WTC11 (cell line): ENCODE measurements around the gene SYNPO. TPM values are rescaled to one million over a fixed set of nuclear protein-coding genes. Genes with fewer than 3 reads are reported as not detected.

Source experiments
- ATAC-seq: fragments of 200-7000 bp; cut with Tn5 transposase; 2 replicates; pipeline ENCODE4 v1.10.0; 2021; ENCODE audit warnings: mild to moderate bottlenecking, moderate library complexity
- CTCF ChIA-PET: fragments of 300-600 bp; sonication (Branson Sonifier 250); formaldehyde crosslinking; loops from one replicate; lab custom pipeline; 2021; ENCODE audit warnings: antibody characterized with exemption; lab: Charles Lee
- POLR2A ChIA-PET: fragments of 350-600 bp; sonication (Branson Sonifier 250); formaldehyde crosslinking; loops from one replicate; lab custom pipeline; 2021; ENCODE audit warnings: antibody characterized with exemption; lab: Charles Lee
- DNase-seq: peaks from one replicate; pipeline ENCODE4 v3.0.0; 2021; ENCODE audit warnings: low spot score
- H3K27ac Mint-ChIP-seq: 2 replicates; pipeline ENCODE4 v1.8.0; 2021; ENCODE audit warnings: mixed read lengths
- H3K27me3 Mint-ChIP-seq: 2 replicates; pipeline ENCODE4 v1.8.0; 2021; ENCODE audit warnings: low read depth, mild to moderate bottlenecking, moderate library complexity, mixed read lengths
- H3K36me3 Mint-ChIP-seq: 2 replicates; pipeline ENCODE4 v1.8.0; 2021; ENCODE audit warnings: mixed read lengths
- H3K4me1 Mint-ChIP-seq: 2 replicates; pipeline ENCODE4 v1.8.0; 2022; ENCODE audit warnings: mixed read lengths
- H3K4me3 Mint-ChIP-seq: 2 replicates; pipeline ENCODE4 v1.8.0; 2021; ENCODE audit warnings: mild to moderate bottlenecking, moderate library complexity, mixed read lengths
- H3K9me3 Mint-ChIP-seq: 2 replicates; pipeline ENCODE4 v1.8.0; 2021; ENCODE audit warnings: mixed read lengths
- E2F1 ChIP-seq: sonication (generic); formaldehyde crosslinking; IDR thresholded peaks from 2 replicates; pipeline ENCODE4 v1.8.0; 2022; ENCODE audit warnings: mild to moderate bottlenecking, missing genetic modification reagents
- ELF4 ChIP-seq: sonication (generic); formaldehyde crosslinking; IDR thresholded peaks from 2 replicates; pipeline ENCODE4 v1.8.1; 2022; ENCODE audit warnings: low read depth, mild to moderate bottlenecking, moderate library complexity, missing genetic modification reagents
- JAZF1 ChIP-seq: fragments of 250-450 bp; sonication (Bioruptor Pico); IDR thresholded peaks from 2 replicates; pipeline ENCODE4 v1.9.0; 2021; ENCODE audit warnings: moderate library complexity, mild to moderate bottlenecking, inconsistent platforms
- PRDM15 ChIP-seq: sonication (generic); formaldehyde crosslinking; IDR thresholded peaks from 2 replicates; pipeline ENCODE4 v1.8.0; 2022; ENCODE audit warnings: missing genetic modification reagents
- PREB ChIP-seq: sonication (generic); formaldehyde crosslinking; IDR thresholded peaks from 2 replicates; pipeline ENCODE4 v1.8.1; 2022; ENCODE audit warnings: mild to moderate bottlenecking, missing genetic modification reagents, moderate library complexity, borderline replicate concordance
- SMAD4 ChIP-seq: sonication (generic); formaldehyde crosslinking; IDR thresholded peaks from 2 replicates; pipeline ENCODE4 v1.8.0; 2022; ENCODE audit warnings: mild to moderate bottlenecking, missing genetic modification reagents
- SP1 ChIP-seq: sonication (generic); formaldehyde crosslinking; conservative IDR thresholded peaks from 2 replicates; pipeline ENCODE4 v1.8.1; 2022; ENCODE audit warnings: missing genetic modification reagents
- STAT6 ChIP-seq: sonication (generic); formaldehyde crosslinking; conservative IDR thresholded peaks from 2 replicates; pipeline ENCODE4 v1.8.1; 2023; ENCODE audit warnings: mild to moderate bottlenecking, low read depth, missing genetic modification reagents, moderate library complexity
- TEAD4 ChIP-seq: sonication (generic); formaldehyde crosslinking; IDR thresholded peaks from 2 replicates; pipeline ENCODE4 v1.8.0; 2022; ENCODE audit warnings: mild to moderate bottlenecking, missing genetic modification reagents
- ZNF263 ChIP-seq: sonication (generic); formaldehyde crosslinking; IDR thresholded peaks from 2 replicates; pipeline ENCODE4 v1.8.1; 2022; ENCODE audit warnings: low read depth, mild to moderate bottlenecking, moderate library complexity, missing genetic modification reagents
- ZNF396 ChIP-seq: fragments of 250-450 bp; sonication (Bioruptor Pico); IDR thresholded peaks from 2 replicates; pipeline ENCODE4 v1.8.0; 2021; ENCODE audit warnings: mild to moderate bottlenecking, moderate library complexity, borderline replicate concordance
- total RNA-seq: library from RNA; stranded (reverse); gene quantifications from 3 replicates; pipeline ENCODE4 v1.2.3, GENCODE V29; 2021
- TF ChIP-seq, protein P1 (sequence below): sonication (generic); formaldehyde crosslinking; IDR thresholded peaks from 2 replicates; pipeline ENCODE4 v1.8.0; 2023; ENCODE audit warnings: missing genetic modification reagents, mild to moderate bottlenecking, borderline replicate concordance
- TF ChIP-seq, protein P2 (sequence below): fragments of 250-450 bp; sonication (Bioruptor Pico); conservative IDR thresholded peaks from 2 replicates; pipeline ENCODE4 v1.9.0; 2021; ENCODE audit warnings: mild to moderate bottlenecking

SYNPO gene
- total RNA-seq, 1 experiment from 2014 or later = 2.1 TPM

DNA sequence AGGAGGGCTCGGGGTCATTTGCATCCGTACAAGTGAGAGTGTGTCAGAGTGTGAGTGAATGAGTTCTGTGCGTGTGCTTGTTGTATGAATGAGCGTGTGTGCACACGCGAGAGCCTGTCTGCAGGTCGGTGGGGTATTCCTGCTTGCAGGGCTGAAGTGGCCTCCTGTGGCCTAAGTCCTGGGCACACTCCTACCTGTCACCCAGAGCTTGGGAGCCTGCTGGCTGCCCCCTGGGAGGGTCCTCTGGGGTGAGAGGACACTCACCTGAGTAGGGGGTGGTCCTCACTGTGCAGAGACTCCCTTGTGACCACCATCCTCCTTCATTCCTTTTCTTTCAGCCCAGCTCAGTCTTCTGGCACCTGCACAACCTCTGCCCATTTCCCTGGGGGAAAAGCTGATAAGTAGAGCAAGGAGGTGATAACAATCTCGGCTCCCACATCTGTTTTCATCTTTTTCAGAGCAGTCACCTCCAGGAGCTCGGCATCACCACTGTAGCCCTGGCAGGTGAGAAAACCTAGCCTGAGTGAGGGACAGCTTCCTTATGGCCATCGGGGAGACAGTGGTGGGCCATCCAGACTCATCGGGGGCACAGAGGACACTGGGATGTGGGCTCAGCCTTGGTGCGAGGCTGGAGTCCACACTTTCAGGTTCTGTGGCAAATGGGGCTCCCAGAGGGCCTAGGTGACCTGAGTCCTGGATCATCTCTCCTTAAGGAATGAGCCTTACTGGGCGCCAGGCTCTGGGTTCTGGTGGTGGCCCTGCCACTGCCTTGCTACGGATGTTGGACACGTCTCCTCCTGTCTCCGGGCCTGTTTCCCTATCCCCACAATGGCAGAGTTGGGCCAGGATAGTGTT is 38.7 kb upstream of the SYNPO start (continued):
- TF ChIP-seq PRDM15 (no peak), SP1 (CRISPR knock-in tag) (no peak), ZNF396 (CRISPR knock-in tag) (no peak), TEAD4 (no peak), JAZF1 (CRISPR knock-in tag) (no peak), ZNF263 (CRISPR knock-in tag) (no peak), PREB (CRISPR knock-in tag) (no peak)
- TF ChIP-seq, protein P1, sequence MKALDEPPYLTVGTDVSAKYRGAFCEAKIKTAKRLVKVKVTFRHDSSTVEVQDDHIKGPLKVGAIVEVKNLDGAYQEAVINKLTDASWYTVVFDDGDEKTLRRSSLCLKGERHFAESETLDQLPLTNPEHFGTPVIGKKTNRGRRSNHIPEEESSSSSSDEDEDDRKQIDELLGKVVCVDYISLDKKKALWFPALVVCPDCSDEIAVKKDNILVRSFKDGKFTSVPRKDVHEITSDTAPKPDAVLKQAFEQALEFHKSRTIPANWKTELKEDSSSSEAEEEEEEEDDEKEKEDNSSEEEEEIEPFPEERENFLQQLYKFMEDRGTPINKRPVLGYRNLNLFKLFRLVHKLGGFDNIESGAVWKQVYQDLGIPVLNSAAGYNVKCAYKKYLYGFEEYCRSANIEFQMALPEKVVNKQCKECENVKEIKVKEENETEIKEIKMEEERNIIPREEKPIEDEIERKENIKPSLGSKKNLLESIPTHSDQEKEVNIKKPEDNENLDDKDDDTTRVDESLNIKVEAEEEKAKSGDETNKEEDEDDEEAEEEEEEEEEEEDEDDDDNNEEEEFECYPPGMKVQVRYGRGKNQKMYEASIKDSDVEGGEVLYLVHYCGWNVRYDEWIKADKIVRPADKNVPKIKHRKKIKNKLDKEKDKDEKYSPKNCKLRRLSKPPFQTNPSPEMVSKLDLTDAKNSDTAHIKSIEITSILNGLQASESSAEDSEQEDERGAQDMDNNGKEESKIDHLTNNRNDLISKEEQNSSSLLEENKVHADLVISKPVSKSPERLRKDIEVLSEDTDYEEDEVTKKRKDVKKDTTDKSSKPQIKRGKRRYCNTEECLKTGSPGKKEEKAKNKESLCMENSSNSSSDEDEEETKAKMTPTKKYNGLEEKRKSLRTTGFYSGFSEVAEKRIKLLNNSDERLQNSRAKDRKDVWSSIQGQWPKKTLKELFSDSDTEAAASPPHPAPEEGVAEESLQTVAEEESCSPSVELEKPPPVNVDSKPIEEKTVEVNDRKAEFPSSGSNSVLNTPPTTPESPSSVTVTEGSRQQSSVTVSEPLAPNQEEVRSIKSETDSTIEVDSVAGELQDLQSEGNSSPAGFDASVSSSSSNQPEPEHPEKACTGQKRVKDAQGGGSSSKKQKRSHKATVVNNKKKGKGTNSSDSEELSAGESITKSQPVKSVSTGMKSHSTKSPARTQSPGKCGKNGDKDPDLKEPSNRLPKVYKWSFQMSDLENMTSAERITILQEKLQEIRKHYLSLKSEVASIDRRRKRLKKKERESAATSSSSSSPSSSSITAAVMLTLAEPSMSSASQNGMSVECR (CRISPR knock-in tag) = no peak
- TF ChIP-seq, all 79 proteins: peak for 0

- no peak for TF ChIP-seq ZNF396 (CRISPR knock-in tag)
- no peak for TF ChIP-seq STAT6 (CRISPR knock-in tag)
- no peak for TF ChIP-seq SMAD4 (CRISPR knock-in tag)
- TF ChIP-seq, protein P2, sequence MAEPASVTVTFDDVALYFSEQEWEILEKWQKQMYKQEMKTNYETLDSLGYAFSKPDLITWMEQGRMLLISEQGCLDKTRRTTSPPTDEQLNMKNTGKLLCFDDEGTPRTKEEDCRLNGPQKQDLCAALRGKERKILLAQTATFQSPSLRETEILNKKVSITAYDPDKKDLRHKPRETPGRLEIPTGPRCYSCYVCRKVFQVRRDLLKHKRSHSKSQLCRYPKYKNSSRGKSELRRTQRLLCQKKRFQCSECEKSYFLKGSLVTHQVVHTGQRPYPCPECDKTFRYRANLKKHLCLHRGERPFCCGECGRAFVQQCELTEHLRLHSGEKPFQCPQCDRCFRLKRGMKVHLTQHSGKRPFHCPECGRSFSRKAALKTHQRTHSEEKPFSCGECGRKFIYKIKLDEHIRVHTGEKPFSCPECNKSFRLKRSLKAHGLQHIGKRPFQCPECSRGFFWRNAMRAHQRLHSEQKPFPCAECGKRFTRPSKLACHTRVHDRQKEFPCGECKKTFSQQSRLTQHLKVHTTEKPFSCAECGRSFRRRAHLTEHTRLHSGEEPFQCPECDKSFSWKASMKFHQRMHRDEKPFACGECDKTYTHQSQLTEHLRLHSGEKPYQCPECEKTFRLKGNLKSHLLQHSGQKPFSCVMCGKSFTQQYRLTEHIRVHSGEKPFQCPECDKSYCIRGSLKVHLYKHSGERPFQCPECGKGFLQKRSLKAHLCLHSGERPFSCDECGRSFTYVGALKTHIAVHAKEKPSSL (CRISPR knock-in tag) = no peak
- no peak for TF ChIP-seq E2F1
- no peak for TF ChIP-seq ELF4 (CRISPR knock-in tag)
- TF ChIP-seq, all 79 proteins: peak for 0
- no peaks in the 10 kb centered on the region for H3K9me3 Mint-ChIP-seq
- 0 out of 2 replicates have a peak, but pooled peaks cover 4% of the 10 kb centered on the region for H3K4me1 Mint-ChIP-seq
- no peak for ATAC-seq
- no peak overlapping the region for H3K4me3 Mint-ChIP-seq
- H3K27me3 Mint-ChIP-seq = no peaks in the 10 kb centered on the region
- CTCF ChIA-PET = interaction anchor here (0.7 to 1.5 kb wide), 5 partner anchors 9 to 29 kb away, joined by 3 to 5 read pairs (median 4); no protein-coding TSS in a partner anchor
- H3K27ac Mint-ChIP-seq = no peak overlapping the region
- no peaks in the 10 kb centered on the region for H3K36me3 Mint-ChIP-seq
- POLR2A ChIA-PET = no interaction called here
- no peak for DNase-seq
Observed at GRCh38 chr5:150603052-150603451, 37.4 kb upstream of the SYNPO start.
